A549 (cell line): Measurements from ENCODE around the gene CPN1. TPM values are rescaled to one million over a fixed set of nuclear protein-coding genes. Genes with fewer than 3 reads are reported as not detected.

Source experiments
- ATAC-seq, 2 experiments: fragments of 200-7000 bp in 1 of 2; fragments of >200 bp in 1 of 2; cut with Nextera tagmentation in 1 of 2; cut with Tn5 transposase in 1 of 2; 3 replicates each; pipeline versions ENCODE4 v1.8.0 to v1.9.1; 2018 to 2020; ENCODE audit warnings: mild to moderate bottlenecking in 1 of 2, moderate library complexity in 1 of 2
- CTCF ChIA-PET: fragments of 300-600 bp; sonication (Branson Sonifier 250); formaldehyde crosslinking; extraction: SDS; loops from one replicate; lab custom pipeline; 2021; ENCODE audit warnings: antibody characterized with exemption, inconsistent platforms; lab: Yijun Ruan, JAX
- POLR2A ChIA-PET: fragments of 350-600 bp; formaldehyde crosslinking; extraction: SDS; loops from one replicate; lab custom pipeline; 2021; ENCODE audit warnings: antibody characterized with exemption, inconsistent platforms; lab: Yijun Ruan, JAX
- DNase-seq, 2 experiments: peaks; one replicate each; pipeline versions ENCODE4 v3.0.0 to v3.0.0-alpha.2; 2011 to 2016; ENCODE audit warnings: low read depth in 1 of 2, low spot score in 1 of 2
- FAIRE-seq: peaks from 2 replicates; lab custom pipeline; 2011; peaks lifted over from hg19 to GRCh38; lab: Jason Lieb, UNC
- H3K27ac ChIP-seq, 2 experiments: fragments of >200 bp; sonication (Bioruptor Twin); formaldehyde crosslinking; 3 replicates each; pipeline ENCODE4 v1.5.1; 2016 to 2017
- H3K4me1 ChIP-seq: fragments of >200 bp; sonication (Bioruptor Twin); formaldehyde crosslinking; 3 replicates; pipeline ENCODE4 v1.6.1; 2016
- H3K4me2 ChIP-seq: fragments of >200 bp; sonication (Bioruptor Twin); formaldehyde crosslinking; 3 replicates; pipeline ENCODE4 v1.6.1; 2016
- H3K4me3 ChIP-seq: fragments of >200 bp; sonication (Bioruptor Twin); formaldehyde crosslinking; 3 replicates; pipeline ENCODE4 v1.5.1; 2016
- H3K9me3 ChIP-seq: fragments of >200 bp; sonication (Bioruptor Twin); formaldehyde crosslinking; 3 replicates; pipeline ENCODE4 v1.6.1; 2016
- ATOH8 ChIP-seq: fragments of 250-450 bp; sonication (Bioruptor Pico); IDR thresholded peaks from 2 replicates; pipeline ENCODE4 v1.5.0; 2020; ENCODE audit warnings: low read depth, mild to moderate bottlenecking, moderate library complexity
- BCL3 ChIP-seq: fragments of >200 bp; sonication (Bioruptor Twin); formaldehyde crosslinking; IDR thresholded peaks from 3 replicates; pipeline ENCODE4 v1.6.1; 2016
- BHLHE40 ChIP-seq: IDR thresholded peaks from 2 replicates; pipeline ENCODE4 v1.6.1; 2012; ENCODE audit warnings: low read depth, low read length, inconsistent platforms
- CBX8 ChIP-seq: fragments of 200-600 bp; sonication (generic); IDR thresholded peaks from 2 replicates; pipeline ENCODE4 v1.6.1; 2016
- CEBPB ChIP-seq, 2 experiments: fragments of >200 bp in 1 of 2; sonication (Bioruptor Twin) in 1 of 2; formaldehyde crosslinking in 1 of 2; IDR thresholded peaks; 2 replicates each; pipeline ENCODE4 v1.6.1; 2012 to 2016
- CHD2 ChIP-seq: fragments of 150-350 bp; IDR thresholded peaks from 2 replicates; pipeline ENCODE4 v1.6.1; 2014; ENCODE audit warnings: low read length; ENCODE audit not compliant: partially characterized antibody
- CHD4 ChIP-seq: fragments of 200-600 bp; sonication (generic); IDR thresholded peaks from 2 replicates; pipeline ENCODE4 v1.6.1; 2016; ENCODE audit warnings: antibody characterized with exemption, mild to moderate bottlenecking, borderline replicate concordance
- EHF ChIP-seq: fragments of 250-450 bp; sonication (Bioruptor Pico); IDR thresholded peaks from 2 replicates; pipeline ENCODE4 v1.5.0; 2020; ENCODE audit warnings: mild to moderate bottlenecking
- EHMT2 ChIP-seq: fragments of 200-600 bp; sonication (generic); IDR thresholded peaks from 2 replicates; pipeline ENCODE4 v1.6.1; 2016; ENCODE audit warnings: antibody characterized with exemption, low read depth, mild to moderate bottlenecking, moderate library complexity
- EP300 ChIP-seq, 2 experiments: fragments of >200 bp; sonication (Bioruptor Twin); formaldehyde crosslinking; IDR thresholded peaks; 2 replicates in 1 of 2; 3 replicates in 1 of 2; pipeline ENCODE4 v1.6.1; 2016 to 2017
- ESRRA ChIP-seq: fragments of 150-350 bp; IDR thresholded peaks from 2 replicates; pipeline ENCODE4 v1.6.1; 2014; ENCODE audit warnings: mild to moderate bottlenecking, low read length, borderline replicate concordance
- HDAC2 ChIP-seq: fragments of 200-600 bp; sonication (generic); IDR thresholded peaks from 2 replicates; pipeline ENCODE4 v1.6.1; 2016
- HES2 ChIP-seq: fragments of >200 bp; sonication (Bioruptor Twin); formaldehyde crosslinking; IDR thresholded peaks from 2 replicates; pipeline ENCODE4 v1.6.1; 2016
- HEYL ChIP-seq: fragments of 250-450 bp; sonication (Bioruptor Pico); IDR thresholded peaks from 2 replicates; pipeline ENCODE4 v1.8.0; 2021; ENCODE audit warnings: mild to moderate bottlenecking, moderate library complexity
- HOXB13 ChIP-seq: fragments of 250-450 bp; sonication (Bioruptor Pico); IDR thresholded peaks from 2 replicates; pipeline ENCODE4 v1.5.0; 2020; ENCODE audit warnings: low read depth, mild to moderate bottlenecking, moderate library complexity
- HOXB5 ChIP-seq: fragments of 250-450 bp; sonication (Bioruptor Pico); IDR thresholded peaks from 2 replicates; pipeline ENCODE4 v1.5.0; 2020; ENCODE audit warnings: mild to moderate bottlenecking, moderate library complexity
- JUNB ChIP-seq: fragments of >200 bp; sonication (Bioruptor Twin); formaldehyde crosslinking; IDR thresholded peaks from 2 replicates; pipeline ENCODE4 v1.6.1; 2016
- MAFK ChIP-seq: fragments of 450-650 bp; IDR thresholded peaks from 2 replicates; pipeline ENCODE4 v1.6.1; 2014; ENCODE audit not compliant: partially characterized antibody
- MAX ChIP-seq: IDR thresholded peaks from 2 replicates; pipeline ENCODE4 v1.6.1; 2012
- MYC ChIP-seq: IDR thresholded peaks from 2 replicates; pipeline ENCODE4 v1.6.1; 2012; ENCODE audit warnings: mild to moderate bottlenecking, inconsistent platforms, low read length, improper control_type of control experiment, borderline replicate concordance
- NR3C1 ChIP-seq: fragments of >200 bp; sonication (Bioruptor Twin); formaldehyde crosslinking; IDR thresholded peaks from 3 replicates; pipeline ENCODE4 v1.6.1; 2017
- PBX3 ChIP-seq: IDR thresholded peaks from 2 replicates; pipeline ENCODE4 v1.6.1; 2012
- PHF8 ChIP-seq: fragments of 200-600 bp; sonication (generic); IDR thresholded peaks from 2 replicates; pipeline ENCODE4 v1.6.1; 2016; ENCODE audit warnings: low read depth, mild to moderate bottlenecking, antibody characterized with exemption, moderate library complexity, borderline replicate concordance
- POLR2AphosphoS2 ChIP-seq: conservative IDR thresholded peaks from 2 replicates; pipeline ENCODE4 v1.6.1; 2012; ENCODE audit warnings: low read length, improper control_type of control experiment, inconsistent platforms
- RARB ChIP-seq: fragments of 250-450 bp; sonication (Bioruptor Pico); IDR thresholded peaks from 2 replicates; pipeline ENCODE4 v1.8.0; 2021; ENCODE audit warnings: mild to moderate bottlenecking, moderate library complexity
- SMC3 ChIP-seq: fragments of >200 bp; sonication (Bioruptor Twin); formaldehyde crosslinking; IDR thresholded peaks from 3 replicates; pipeline ENCODE4 v1.6.1; 2018; ENCODE audit warnings: inconsistent platforms
- SREBF2 ChIP-seq: fragments of 450-650 bp; IDR thresholded peaks from 2 replicates; pipeline ENCODE4 v1.6.1; 2014; ENCODE audit warnings: mild to moderate bottlenecking, moderate library complexity
- TP53 ChIP-seq: fragments of 250-450 bp; sonication (Bioruptor Pico); IDR thresholded peaks from 2 replicates; pipeline ENCODE4 v1.5.0; 2021; ENCODE audit warnings: mild to moderate bottlenecking, moderate library complexity
- USF2 ChIP-seq: fragments of 450-650 bp; IDR thresholded peaks from 2 replicates; pipeline ENCODE4 v1.6.1; 2014; ENCODE audit warnings: antibody characterized with exemption
- WGBS: methylation state at CpG from one replicate; pipeline ENCODE4 v1.1.6; 2017; ENCODE audit errors: missing lambda C conversion rate; 5-methylcytosine and 5-hydroxymethylcytosine counted together
- polyA plus RNA-seq, 4 experiments: library from polyadenylated mRNA; depleted of rRNA in 3 of 4; stranded (reverse); fragments of >200 nt; fragmentation: RNase III in 1 of 4; extraction: RNeasy Plus Mini Kit Qiagen cat#74134 plus additional on column Dnase treatment in 1 of 4; gene quantifications; 2 replicates in 3 of 4; 3 replicates in 1 of 4; pipeline ENCODE4 v1.2.3, GENCODE V29; 2011 to 2017

The CPN1 gene
- polyA plus RNA-seq, 2 of the 4 experiments (the other 2 are of a cell fraction) = 0.52 to 3.2 TPM

GRCh38 chr10:100061401-100061800, 20.3 kb downstream of the CPN1 start:
- ChIA-PET CTCF (interaction anchor here (1.6 to 2.4 kb wide), 2 partner anchors 15 to 52 kb away, joined by 4 to 16 read pairs; partner anchors contain the start of gene DNMBP), POLR2A (no interaction called here)
- Histone ChIP-seq H3K4me2 (no peak overlapping the region), H3K4me3 (no peak overlapping the region), H3K27ac (no peak overlapping the region), H3K4me1 (no peaks in the 10 kb centered on the region), H3K9me3 (peaks cover 6% of the 10 kb centered on the region; the same call in 2 of the 3 replicates)
- WGBS = 44% methylated on average over 1 of the region's 1 CpG
- no peak for DNase-seq
- TF ChIP-seq SMC3 (no peak), CBX8 (no peak), PBX3 (no peak), RARB (no peak), TP53 (CRISPR knock-in tag) (no peak), CHD4 (no peak), POLR2AphosphoS2 (no peak), HOXB13 (CRISPR knock-in tag) (no peak), MAFK (no peak), HOXB5 (CRISPR knock-in tag) (no peak), PHF8 (no peak), USF2 (no peak), JUNB (no peak), BCL3 (no peak), MAX (no peak), EHF (CRISPR knock-in tag) (no peak), HEYL (CRISPR knock-in tag) (no peak), HES2 (no peak), ESRRA (no peak)
- no peak for ATAC-seq
- no peak for FAIRE-seq

GRCh38 chr10:100057948-100058347, 23.7 kb downstream of the CPN1 start:
- ATAC-seq (no peak), DNase-seq (no peak), FAIRE-seq (no peak)
- ChIA-PET CTCF (interaction anchor here (2.4 kb wide), 1 partner anchor 11 kb away, joined by 16 read pairs; no protein-coding TSS in a partner anchor), POLR2A (no interaction called here)
- WGBS = 15% methylated on average over 1 of the region's 1 CpG
- no peak overlapping the region for H3K4me3 ChIP-seq
- H3K4me2 ChIP-seq = no peak overlapping the region
- H3K9me3 ChIP-seq = peaks cover 6% of the 10 kb centered on the region; the same call in 2 of the 3 replicates
- TF ChIP-seq MAFK (no peak), HES2 (no peak), HOXB13 (CRISPR knock-in tag) (no peak), CHD2 (no peak), BHLHE40 (no peak), SMC3 (no peak), EP300 (IDR thresholded peaks at IDR 0.05) (no peak), EHMT2 (no peak), MYC (no peak), SREBF2 (no peak), JUNB (no peak), USF2 (no peak), HEYL (CRISPR knock-in tag) (no peak), HDAC2 (no peak), NR3C1 (no peak), ATOH8 (CRISPR knock-in tag) (no peak), CEBPB (IDR thresholded peaks at IDR 0.05) (no peak)
- H3K4me1 ChIP-seq = no peaks in the 10 kb centered on the region
- H3K27ac ChIP-seq = no peak overlapping the region
